ENCODE measurements around the gene MPC1L.

MPC1L gene

GRCh38 chrX:40625294-40625693, 2.1 kb downstream of the MPC1L start:
- no peak overlapping the region for H2AFZ ChIP-seq (ENCODE audit: insufficient read depth, low read length, poor library complexity)
- H3K18ac ChIP-seq (ENCODE audit: low read length) = no peak overlapping the region
- no peak overlapping the region for H2BK5ac ChIP-seq (ENCODE audit: low read depth, low read length, poor library complexity)
- H4K91ac ChIP-seq (ENCODE audit: low read depth, low read length) = no peak overlapping the region
- H3K4me2 ChIP-seq (ENCODE audit: low read length) = no peak overlapping the region
- H4K8ac ChIP-seq (ENCODE audit: low read depth, low read length) = no peak overlapping the region
- no peak overlapping the region for H2BK12ac ChIP-seq (ENCODE audit: low read length)
- no peak overlapping the region for H3K27ac ChIP-seq (ENCODE audit: low read depth, low read length)
- H4K12ac ChIP-seq (ENCODE audit: low read depth, low read length) = no peak overlapping the region
- H2BK120ac ChIP-seq (ENCODE audit: insufficient read depth, low read length, poor library complexity) = no peak overlapping the region
- no peak for DNase-seq
- peaks cover 5 to 17% of the 10 kb centered on the region in 2 experiments for H3K36me3 ChIP-seq (ENCODE audit: control insufficient read depth in 1 of 2, insufficient read depth in 2 of 2, low read length in 2 of 2)
- H3K9ac ChIP-seq (ENCODE audit: low read length) = no peak overlapping the region
- WGBS (ENCODE audit: extremely low coverage, insufficient coverage, insufficient read length) = no CpG with 5 or more reads among the region's 4 CpGs
- no peaks in the 10 kb centered on the region for H3K79me2 ChIP-seq (ENCODE audit: control insufficient read depth, insufficient read depth, low read length, poor library complexity)
- H2AK5ac ChIP-seq (ENCODE audit: low read length) = no peak overlapping the region
- H3K4ac ChIP-seq (ENCODE audit: low read depth, low read length) = no peak overlapping the region
- no peaks in the 10 kb centered on the region for H3K27me3 ChIP-seq (ENCODE audit: insufficient read depth, low read length)
- H3K4me3 ChIP-seq (ENCODE audit: low read depth, low read length) = no peak overlapping the region
- H3K4me1 ChIP-seq (ENCODE audit: control insufficient read depth in 1 of 2, insufficient read depth in 2 of 2, low read length in 2 of 2) = no peaks in the 10 kb centered on the region
- no peak overlapping the region for H3K14ac ChIP-seq (ENCODE audit: low read length)
- H3K9me3 ChIP-seq (ENCODE audit: insufficient read depth, low read depth, low read length) = no peaks in the 10 kb centered on the region
- H3K23ac ChIP-seq (ENCODE audit: low read length) = no peak overlapping the region
- no peaks in the 10 kb centered on the region for H3K79me1 ChIP-seq (ENCODE audit: low read length)

- Histone ChIP-seq H3K9ac (ENCODE audit: low read length) (no peak overlapping the region), H3K27ac (ENCODE audit: low read depth, low read length) (no peak overlapping the region), H3K9me3 (ENCODE audit: insufficient read depth, low read depth, low read length) (no peaks in the 10 kb centered on the region), H2BK5ac (ENCODE audit: low read depth, low read length, poor library complexity) (no peak overlapping the region), H4K12ac (ENCODE audit: low read depth, low read length) (no peak overlapping the region), H3K4me1 (ENCODE audit: control insufficient read depth in 1 of 2, insufficient read depth in 2 of 2, low read length in 2 of 2) (no peaks in the 10 kb centered on the region), H3K79me1 (ENCODE audit: low read length) (no peaks in the 10 kb centered on the region), H2AFZ (ENCODE audit: insufficient read depth, low read length, poor library complexity) (no peak overlapping the region), H3K79me2 (ENCODE audit: control insufficient read depth, insufficient read depth, low read length, poor library complexity) (no peaks in the 10 kb centered on the region), H3K36me3 (ENCODE audit: control insufficient read depth in 1 of 2, insufficient read depth in 2 of 2, low read length in 2 of 2) (peaks cover 22% of the 10 kb centered on the region in 2 experiments), H3K4me2 (ENCODE audit: low read length) (no peak overlapping the region), H3K4me3 (ENCODE audit: low read depth, low read length) (no peak overlapping the region), H2BK120ac (ENCODE audit: insufficient read depth, low read length, poor library complexity) (no peak overlapping the region), H3K14ac (ENCODE audit: low read length) (no peak overlapping the region), H3K4ac (ENCODE audit: low read depth, low read length) (no peak overlapping the region), H3K27me3 (ENCODE audit: insufficient read depth, low read length) (no peaks in the 10 kb centered on the region), H2BK12ac (ENCODE audit: low read length) (no peak overlapping the region), H4K91ac (ENCODE audit: low read depth, low read length) (no peak overlapping the region), H3K18ac (ENCODE audit: low read length) (no peak overlapping the region), H2AK5ac (ENCODE audit: low read length) (no peak overlapping the region), H4K8ac (ENCODE audit: low read depth, low read length) (no peak overlapping the region), H3K23ac (ENCODE audit: low read length) (no peak overlapping the region)
- no peak for DNase-seq
- no CpG with 5 or more reads among the region's 5 CpGs for WGBS (ENCODE audit: extremely low coverage, insufficient coverage, insufficient read length)
These were observed 5.3 kb downstream of the MPC1L start for GRCh38 chrX:40628506-40628905.

- Histone ChIP-seq H4K12ac (ENCODE audit: low read depth, low read length) (no peak overlapping the region), H3K79me1 (ENCODE audit: low read length) (no peaks in the 10 kb centered on the region), H4K8ac (ENCODE audit: low read depth, low read length) (no peak overlapping the region), H3K4me3 (ENCODE audit: low read depth, low read length) (no peak overlapping the region), H2BK12ac (ENCODE audit: low read length) (no peak overlapping the region), H3K4ac (ENCODE audit: low read depth, low read length) (no peak overlapping the region), H3K18ac (ENCODE audit: low read length) (no peak overlapping the region), H3K4me1 (ENCODE audit: control insufficient read depth in 1 of 2, insufficient read depth in 2 of 2, low read length in 2 of 2) (no peaks in the 10 kb centered on the region), H3K9me3 (ENCODE audit: insufficient read depth, low read depth, low read length) (no peaks in the 10 kb centered on the region), H2BK120ac (ENCODE audit: insufficient read depth, low read length, poor library complexity) (no peak overlapping the region), H2BK5ac (ENCODE audit: low read depth, low read length, poor library complexity) (no peak overlapping the region), H3K36me3 (ENCODE audit: control insufficient read depth in 1 of 2, insufficient read depth in 2 of 2, low read length in 2 of 2) (peaks cover 33 to 35% of the 10 kb centered on the region in 2 experiments), H3K27ac (ENCODE audit: low read depth, low read length) (no peak overlapping the region), H4K91ac (ENCODE audit: low read depth, low read length) (no peak overlapping the region), H2AK5ac (ENCODE audit: low read length) (no peak overlapping the region), H2AFZ (ENCODE audit: insufficient read depth, low read length, poor library complexity) (no peak overlapping the region), H3K14ac (ENCODE audit: low read length) (no peak overlapping the region), H3K27me3 (ENCODE audit: insufficient read depth, low read length) (no peaks in the 10 kb centered on the region), H3K23ac (ENCODE audit: low read length) (no peak overlapping the region), H3K4me2 (ENCODE audit: low read length) (no peak overlapping the region), H3K79me2 (ENCODE audit: control insufficient read depth, insufficient read depth, low read length, poor library complexity) (no peaks in the 10 kb centered on the region), H3K9ac (ENCODE audit: low read length) (no peak overlapping the region)
- no CpG with 5 or more reads among the region's 4 CpGs for WGBS (ENCODE audit: extremely low coverage, insufficient coverage, insufficient read length)
- no peak for DNase-seq
These were observed 9.0 kb downstream of the MPC1L start for GRCh38 chrX:40632199-40632598.

GRCh38 chrX:40637687-40638086, 14.5 kb downstream of the MPC1L start:
- no peak overlapping the region for H2AK5ac ChIP-seq (ENCODE audit: low read length)
- no peaks in the 10 kb centered on the region for H3K4me1 ChIP-seq (ENCODE audit: control insufficient read depth in 1 of 2, insufficient read depth in 2 of 2, low read length in 2 of 2)
- DNase-seq = no peak
- no peaks in the 10 kb centered on the region for H3K79me1 ChIP-seq (ENCODE audit: low read length)
- no peak overlapping the region for H3K27ac ChIP-seq (ENCODE audit: low read depth, low read length)
- H3K23ac ChIP-seq (ENCODE audit: low read length) = no peak overlapping the region
- H3K4me2 ChIP-seq (ENCODE audit: low read length) = no peak overlapping the region
- no peak overlapping the region for H3K4me3 ChIP-seq (ENCODE audit: low read depth, low read length)
- no peak overlapping the region for H2BK5ac ChIP-seq (ENCODE audit: low read depth, low read length, poor library complexity)
- H3K4ac ChIP-seq (ENCODE audit: low read depth, low read length) = no peak overlapping the region
- no peaks in the 10 kb centered on the region for H3K9me3 ChIP-seq (ENCODE audit: insufficient read depth, low read depth, low read length)
- no peak overlapping the region for H4K12ac ChIP-seq (ENCODE audit: low read depth, low read length)
- H2BK120ac ChIP-seq (ENCODE audit: insufficient read depth, low read length, poor library complexity) = no peak overlapping the region
- no peak overlapping the region for H3K14ac ChIP-seq (ENCODE audit: low read length)
- WGBS (ENCODE audit: extremely low coverage, insufficient coverage, insufficient read length) = no CpG with 5 or more reads among the region's 3 CpGs
- H2AFZ ChIP-seq (ENCODE audit: insufficient read depth, low read length, poor library complexity) = no peak overlapping the region
- no peaks in the 10 kb centered on the region for H3K27me3 ChIP-seq (ENCODE audit: insufficient read depth, low read length)
- no peak overlapping the region for H3K9ac ChIP-seq (ENCODE audit: low read length)
- no peak overlapping the region for H4K8ac ChIP-seq (ENCODE audit: low read depth, low read length)
- H4K91ac ChIP-seq (ENCODE audit: low read depth, low read length) = no peak overlapping the region
- no peak overlapping the region for H2BK12ac ChIP-seq (ENCODE audit: low read length)
- H3K36me3 ChIP-seq (ENCODE audit: control insufficient read depth in 1 of 2, insufficient read depth in 2 of 2, low read length in 2 of 2) = peaks cover 16 to 33% of the 10 kb centered on the region in 2 experiments
- H3K79me2 ChIP-seq (ENCODE audit: control insufficient read depth, insufficient read depth, low read length, poor library complexity) = no peaks in the 10 kb centered on the region
- H3K18ac ChIP-seq (ENCODE audit: low read length) = no peak overlapping the region

Data from trophoblast cell (in vitro differentiated cells and primary cell).